CD4-positive, CD25-positive, alpha-beta regulatory T cell (primary cell): Measurements from ENCODE around the gene PCK1. TPM values are rescaled to one million over a fixed set of nuclear protein-coding genes. Genes with fewer than 3 reads are reported as not detected.

Experiments used
- ATAC-seq, 2 donors: fragments of 150-1000 bp; cut with Tn5 transposase; one replicate each; pipeline ENCODE4 v1.10.0; 2021; ENCODE audit warnings: low read depth in 2 of 2, moderate number of reproducible peaks in 2 of 2, moderate library complexity in 1 of 2
- DNase-seq, 3 donors: peaks; one replicate each; pipeline versions ENCODE4 v3.0.0 to v3.0.0-alpha.2; 2012 to 2022; ENCODE audit warnings: mixed read lengths in 1 of 3
- H3K27ac ChIP-seq: one replicate; pipeline ENCODE4 v1.7.0; 2013; ENCODE audit warnings: mild to moderate bottlenecking, low read length; ENCODE audit not compliant: insufficient read depth, poor library complexity, severe bottlenecking
- H3K27me3 ChIP-seq: one replicate; pipeline ENCODE4 v1.7.0; 2013; ENCODE audit warnings: low read length; ENCODE audit not compliant: control insufficient read depth, insufficient read depth
- H3K36me3 ChIP-seq: one replicate; pipeline ENCODE4 v1.7.0; 2013; ENCODE audit warnings: mild to moderate bottlenecking, low read length, moderate library complexity; ENCODE audit not compliant: control insufficient read depth, insufficient read depth
- H3K4me1 ChIP-seq: 2 replicates; pipeline ENCODE4 v1.7.0; 2013; ENCODE audit warnings: mild to moderate bottlenecking, low read length; ENCODE audit not compliant: insufficient read depth, control insufficient read depth, poor library complexity, severe bottlenecking
- H3K4me3 ChIP-seq: one replicate; pipeline ENCODE4 v1.7.0; 2013; ENCODE audit warnings: low read depth, mild to moderate bottlenecking, low read length, moderate library complexity
- H3K9me3 ChIP-seq, 2 experiments: 1 replicate in 1 of 2; 2 replicates in 1 of 2; pipeline ENCODE4 v1.7.0; 2013; ENCODE audit warnings: low read length in 2 of 2, mild to moderate bottlenecking in 1 of 2, moderate library complexity in 1 of 2; ENCODE audit not compliant: control insufficient read depth in 2 of 2
- H3K27ac Mint-ChIP-seq, 3 donors: one replicate each; pipeline ENCODE4 v1.8.0; 2020 to 2022; ENCODE audit warnings: mild to moderate bottlenecking in 3 of 3, mixed read lengths in 3 of 3, moderate library complexity in 2 of 3
- H3K27me3 Mint-ChIP-seq: one replicate; pipeline ENCODE4 v1.8.0; 2022; ENCODE audit warnings: mild to moderate bottlenecking, mixed read lengths
- H3K36me3 Mint-ChIP-seq: one replicate; pipeline ENCODE4 v1.8.0; 2020; ENCODE audit warnings: mixed read lengths
- H3K4me1 Mint-ChIP-seq, 4 donors: one replicate each; pipeline ENCODE4 v1.8.0; 2020 to 2022; ENCODE audit warnings: mixed read lengths in 4 of 4, mild to moderate bottlenecking in 1 of 4
- H3K4me3 Mint-ChIP-seq, 4 donors: one replicate each; pipeline ENCODE4 v1.8.0; 2020 to 2022; ENCODE audit warnings: mild to moderate bottlenecking in 4 of 4, mixed read lengths in 4 of 4, moderate library complexity in 3 of 4
- H3K9me3 Mint-ChIP-seq, 7 donors: one replicate each; pipeline ENCODE4 v1.8.0; 2020 to 2022; ENCODE audit warnings: mixed read lengths in 7 of 7, mild to moderate bottlenecking in 3 of 7, moderate library complexity in 2 of 7
- polyA plus RNA-seq, 4 donors: library from polyadenylated mRNA; unstranded; fragments of 300-500 nt; fragmentation: Illumina TruSeq; gene quantifications; one replicate each; pipeline ENCODE4 v1.2.3, GENCODE V29; 2021
- total RNA-seq: library from RNA; stranded (reverse); gene quantifications from one replicate; pipeline ENCODE4 v1.2.3, GENCODE V29; 2022

The PCK1 gene
- total and polyA plus RNA-seq, 5 donors from 2014 or later: not detected

DNA sequence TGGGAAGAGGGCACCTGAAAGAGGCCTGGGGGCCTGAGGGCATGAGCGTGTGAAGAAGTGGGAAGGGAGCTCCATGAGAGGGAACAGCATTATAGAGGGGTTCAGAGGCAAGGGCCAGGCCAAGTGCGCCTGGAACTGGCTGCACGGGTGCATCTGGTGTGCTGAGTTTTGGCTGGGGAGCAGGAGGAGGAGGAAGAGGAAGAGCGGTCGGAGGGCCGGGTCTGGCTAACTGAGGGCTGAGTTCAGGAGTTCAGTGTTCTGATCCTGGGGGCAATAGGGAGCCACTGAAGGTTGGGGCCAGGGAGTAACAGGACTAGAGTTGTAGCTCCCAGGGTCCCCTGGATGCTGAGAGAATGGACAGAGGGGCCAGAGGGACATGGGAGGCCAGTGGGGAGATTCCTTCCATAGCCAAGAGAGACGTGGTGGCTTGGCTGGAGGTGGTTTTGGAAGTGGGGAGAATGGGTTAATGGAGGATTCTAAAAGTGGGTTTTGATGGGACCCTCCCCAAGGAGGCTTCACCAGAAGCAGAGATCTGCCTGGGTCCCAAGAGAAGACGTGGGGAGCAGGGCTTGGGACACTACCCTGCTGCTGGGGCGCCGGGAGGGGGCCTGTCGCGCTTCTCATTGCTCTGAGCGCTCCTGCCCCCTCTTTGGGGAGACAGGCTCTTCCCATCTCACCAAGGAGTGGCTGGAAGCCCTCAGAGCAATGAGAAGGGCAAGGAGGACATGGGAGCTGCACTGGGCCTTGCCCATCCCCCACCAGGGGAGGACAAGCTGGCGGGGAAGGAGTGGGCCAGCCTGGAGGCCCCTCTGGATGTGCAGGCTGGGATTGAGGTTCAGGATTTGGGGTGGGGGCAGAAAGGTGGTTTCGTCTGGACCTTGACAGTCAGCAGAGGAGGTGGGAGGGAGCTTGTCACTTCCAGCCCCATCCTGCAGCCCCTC, 30.6 kb downstream of the PCK1 start:
- DNase-seq: no peak
- Mint-ChIP-seq H3K9me3 (peaks cover 0 to 4% (median 0%) of the 10 kb centered on the region in 7 donors), H3K27ac (peak overlapping the region in 1 of 3 donors; percentile 23)

DNA sequence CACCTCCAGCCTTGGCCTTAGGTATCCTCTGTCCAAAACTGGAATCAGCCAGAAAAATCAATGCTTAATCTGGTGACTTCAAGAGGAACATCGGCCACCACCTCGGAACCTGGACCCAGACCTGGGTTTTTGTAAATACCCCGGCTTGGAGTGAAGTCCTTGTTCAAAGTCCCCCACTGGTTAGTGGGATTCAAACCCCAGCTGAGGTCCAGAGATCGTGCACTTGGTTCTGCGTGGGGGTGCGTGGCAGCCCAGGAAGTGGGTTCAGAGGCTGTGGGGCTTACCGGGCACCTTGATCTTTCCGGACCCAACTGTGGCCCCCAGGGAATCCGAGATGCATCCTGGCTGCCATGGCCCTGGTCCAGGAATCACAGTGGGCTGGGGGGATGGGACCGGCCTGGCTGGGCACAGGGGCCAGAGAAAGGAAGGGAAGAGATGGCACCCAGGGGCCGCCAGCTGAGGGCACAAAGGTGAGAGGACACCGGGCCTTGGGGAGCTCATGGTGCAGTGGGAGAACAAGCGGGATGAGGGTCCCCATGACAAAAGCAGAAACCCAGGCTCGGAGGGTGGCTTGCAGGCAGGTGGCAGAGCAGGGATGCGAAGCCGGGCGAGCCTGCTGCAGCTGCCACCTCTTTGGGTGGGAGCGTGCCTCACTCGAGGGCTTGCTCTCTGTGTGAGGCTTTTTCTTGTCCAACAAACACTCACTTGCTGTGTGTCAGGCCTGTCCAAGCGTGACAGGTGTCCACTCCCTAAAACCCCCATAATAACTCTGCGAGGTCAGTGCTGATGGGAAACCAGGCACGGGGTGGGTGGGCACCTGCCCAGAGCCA, 31.6 kb downstream of the PCK1 start:
- H3K4me1 Mint-ChIP-seq: peaks cover 1 to 6% (median 3%) of the 10 kb centered on the region in 4 donors
- peaks cover 12% of the 10 kb centered on the region for H3K27me3 Mint-ChIP-seq
- H3K27me3 ChIP-seq: no peaks in the 10 kb centered on the region
- H3K9me3 ChIP-seq: no peaks in the 10 kb centered on the region
- no peaks in the 10 kb centered on the region for H3K36me3 Mint-ChIP-seq
- ATAC-seq: no peak
- no peak overlapping the region for H3K4me3 ChIP-seq
- no peak overlapping the region for H3K27ac Mint-ChIP-seq
- H3K27ac ChIP-seq: no peak overlapping the region
- H3K4me1 ChIP-seq: peaks cover 8% of the 10 kb centered on the region
- no peak for DNase-seq
- no peak overlapping the region for H3K4me3 Mint-ChIP-seq
- no peaks in the 10 kb centered on the region for H3K36me3 ChIP-seq
- peaks cover 0 to 4% (median 0%) of the 10 kb centered on the region in 7 donors for H3K9me3 Mint-ChIP-seq

More for the DNA sequence above, 30.6 kb downstream of the PCK1 start:
- Histone ChIP-seq H3K27me3 (no peaks in the 10 kb centered on the region), H3K4me3 (no peak overlapping the region), H3K36me3 (no peaks in the 10 kb centered on the region), H3K9me3 (no peaks in the 10 kb centered on the region), H3K27ac (no peak overlapping the region), H3K4me1 (no peaks in the 10 kb centered on the region)
- peaks cover 0 to 6% (median 3%) of the 10 kb centered on the region in 4 donors for H3K4me1 Mint-ChIP-seq
- H3K27me3 Mint-ChIP-seq: peaks cover 12% of the 10 kb centered on the region
- H3K36me3 Mint-ChIP-seq: no peaks in the 10 kb centered on the region
- no peak for ATAC-seq
- no peak overlapping the region for H3K4me3 Mint-ChIP-seq

DNA sequence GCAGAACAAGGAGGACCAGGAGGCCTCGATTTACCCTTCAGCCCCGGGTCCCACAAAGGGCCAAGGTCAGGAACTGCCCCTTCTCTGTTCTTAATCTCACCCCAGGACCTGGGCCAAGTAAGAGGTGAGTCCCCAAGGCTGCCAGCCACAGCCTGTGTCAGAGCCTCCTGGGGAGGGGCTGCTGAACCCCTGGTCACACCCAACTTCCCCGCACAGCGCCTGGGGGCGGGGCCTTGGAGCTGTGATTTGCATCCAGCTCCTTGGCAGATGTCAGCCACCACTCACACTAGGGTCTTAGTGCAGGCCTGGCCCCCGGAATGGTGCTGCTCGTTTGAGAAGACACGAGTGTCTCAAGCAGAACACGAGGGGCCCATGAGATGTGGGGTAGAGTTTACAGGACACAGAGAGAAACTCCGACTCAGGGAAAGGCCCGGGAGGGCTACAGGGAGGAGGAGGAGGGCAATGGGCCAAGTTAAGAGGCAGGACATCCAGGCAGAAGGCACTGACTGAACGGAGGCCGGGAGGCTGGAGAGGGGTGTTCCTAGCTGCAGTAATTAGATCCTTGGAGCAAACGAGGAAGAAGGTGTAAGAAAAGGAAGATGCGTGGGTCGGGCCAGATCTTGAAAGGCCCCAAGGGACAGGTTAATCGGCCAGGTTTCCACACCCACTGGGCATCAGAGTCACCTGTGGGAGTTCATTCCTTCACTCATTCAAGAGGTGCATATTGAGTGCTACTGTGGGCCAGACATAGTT, 32.4 kb downstream of the PCK1 start:
- no peak overlapping the region for H3K4me3 Mint-ChIP-seq
- DNase-seq: no peak
- peak overlapping the region in 1 of 3 donors; percentile 20 for H3K27ac Mint-ChIP-seq
- no peaks in the 10 kb centered on the region for H3K36me3 Mint-ChIP-seq
- H3K27me3 Mint-ChIP-seq: peaks cover 12% of the 10 kb centered on the region
- no peak overlapping the region for H3K4me3 ChIP-seq
- H3K9me3 Mint-ChIP-seq: peaks cover 0 to 4% (median 0%) of the 10 kb centered on the region in 7 donors
- H3K4me1 ChIP-seq: peaks cover 8% of the 10 kb centered on the region
- no peak overlapping the region for H3K27ac ChIP-seq
- no peak for ATAC-seq
- H3K27me3 ChIP-seq: no peaks in the 10 kb centered on the region
- peaks cover 2 to 6% (median 4%) of the 10 kb centered on the region in 4 donors for H3K4me1 Mint-ChIP-seq
- H3K9me3 ChIP-seq: no peaks in the 10 kb centered on the region
- H3K36me3 ChIP-seq: no peaks in the 10 kb centered on the region

DNA sequence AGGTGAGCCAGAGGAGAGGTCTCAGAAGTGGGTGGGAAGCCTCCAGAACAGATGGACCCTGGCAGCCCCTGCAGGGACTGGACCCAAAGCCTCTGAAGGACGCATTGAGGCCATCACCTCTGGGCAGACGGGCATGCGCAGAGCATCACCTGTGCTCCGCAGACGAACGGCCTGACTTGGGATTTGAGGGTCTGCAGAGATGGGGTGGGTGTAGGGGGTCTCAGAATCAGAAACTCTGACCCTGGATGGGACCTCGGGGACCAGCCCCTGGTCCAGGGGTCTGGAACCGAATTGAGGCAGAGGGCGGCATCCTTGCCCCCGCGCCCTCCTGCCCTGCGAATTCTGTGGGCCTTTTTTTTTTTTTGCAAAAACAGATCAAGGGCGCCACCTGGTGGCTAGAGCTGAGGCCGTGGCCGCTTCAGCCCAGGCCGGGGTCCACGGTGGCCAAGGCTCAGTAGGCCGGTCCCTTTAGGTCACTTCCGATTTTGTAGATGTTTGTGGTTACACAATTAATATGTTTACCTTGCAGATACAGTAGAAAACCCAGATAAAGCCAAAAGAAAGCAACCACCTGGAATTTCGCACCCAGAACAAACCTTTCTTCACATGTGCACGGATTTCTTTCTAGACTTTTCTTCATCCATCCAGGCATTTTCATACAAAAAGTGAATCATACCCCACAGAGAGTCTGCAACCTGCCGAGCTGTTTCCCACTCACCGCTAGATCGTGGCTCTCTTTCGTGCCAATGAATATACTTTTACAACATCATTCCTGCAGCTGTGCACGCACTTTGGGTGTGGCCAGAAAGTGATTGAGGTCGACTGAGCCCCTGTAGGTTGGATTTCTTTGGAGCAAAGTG, 33.4 kb downstream of the PCK1 start:
- peaks cover 8% of the 10 kb centered on the region for H3K4me1 ChIP-seq
- DNase-seq: peak; percentile 35 to 46 (median 44)
- Mint-ChIP-seq H3K9me3 (peaks cover 0 to 4% (median 0%) of the 10 kb centered on the region in 7 donors), H3K4me3 (no peak overlapping the region), H3K27ac (peak overlapping the region in 1 of 3 donors; percentile 52), H3K27me3 (peaks cover 17% of the 10 kb centered on the region), H3K36me3 (no peaks in the 10 kb centered on the region), H3K4me1 (peaks cover 2 to 6% (median 4%) of the 10 kb centered on the region in 4 donors)
- H3K36me3 ChIP-seq: no peaks in the 10 kb centered on the region
- no peak overlapping the region for H3K27ac ChIP-seq
- H3K9me3 ChIP-seq: no peaks in the 10 kb centered on the region
- H3K4me3 ChIP-seq: no peak overlapping the region
- no peak for ATAC-seq
- no peaks in the 10 kb centered on the region for H3K27me3 ChIP-seq

DNA sequence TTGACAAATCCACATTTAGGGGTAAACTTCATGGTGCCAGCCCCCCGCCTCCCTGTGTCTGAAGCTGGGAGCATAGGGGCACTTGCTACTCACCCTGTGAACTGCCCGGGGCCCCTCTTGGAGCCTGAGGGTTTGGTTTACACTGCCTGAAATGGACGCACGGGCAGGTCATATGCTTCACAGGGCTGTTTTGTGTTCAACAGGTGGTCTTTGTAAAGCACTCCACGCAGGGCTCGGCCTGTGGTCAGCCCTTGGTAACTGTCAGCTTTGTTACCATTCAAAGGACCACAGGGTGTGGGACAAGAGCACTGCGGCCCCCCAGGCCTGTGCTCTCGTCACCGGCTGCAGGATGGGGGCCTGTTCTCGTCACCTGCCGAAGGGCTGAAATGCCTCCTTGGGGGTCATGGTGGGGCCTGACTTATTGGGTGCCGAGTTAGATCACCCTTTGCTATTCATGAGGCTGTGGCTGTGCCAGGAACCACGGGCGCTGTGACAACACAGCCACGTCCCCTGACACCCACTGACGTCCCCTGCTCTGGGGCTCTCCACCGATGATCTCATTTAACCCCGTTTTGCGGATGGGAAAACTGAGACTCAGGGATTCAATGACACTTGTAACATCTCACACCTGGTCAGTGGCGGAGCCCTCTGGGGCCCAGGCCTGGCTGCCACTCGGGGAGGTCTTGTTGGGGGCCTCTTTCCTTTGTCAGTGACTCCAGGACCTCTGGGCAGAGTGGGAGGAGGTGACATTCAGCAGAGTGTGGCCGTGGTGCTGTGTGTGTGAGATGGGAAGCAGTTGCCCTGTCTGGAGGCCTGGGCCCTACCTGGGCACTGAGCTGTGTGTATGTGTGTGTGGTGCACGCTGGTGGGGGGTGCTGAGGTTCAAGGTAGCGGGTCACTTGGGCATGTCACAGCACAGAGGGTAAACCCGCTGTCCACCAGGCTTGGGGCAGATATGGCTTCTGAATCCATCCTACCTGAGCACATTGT, 34.4 kb downstream of the PCK1 start:
- H3K27ac Mint-ChIP-seq: no peak overlapping the region
- Histone ChIP-seq H3K4me1 (peaks cover 8% of the 10 kb centered on the region), H3K9me3 (no peaks in the 10 kb centered on the region), H3K4me3 (no peak overlapping the region), H3K36me3 (no peaks in the 10 kb centered on the region), H3K27ac (no peak overlapping the region), H3K27me3 (no peaks in the 10 kb centered on the region)
- DNase-seq (no peak), ATAC-seq (no peak)
- peaks cover 0 to 4% (median 0%) of the 10 kb centered on the region in 7 donors for H3K9me3 Mint-ChIP-seq
- no peaks in the 10 kb centered on the region for H3K36me3 Mint-ChIP-seq
- H3K27me3 Mint-ChIP-seq: peaks cover 19% of the 10 kb centered on the region
- H3K4me1 Mint-ChIP-seq: peaks cover 2 to 6% (median 4%) of the 10 kb centered on the region in 4 donors
- no peak overlapping the region for H3K4me3 Mint-ChIP-seq

DNA sequence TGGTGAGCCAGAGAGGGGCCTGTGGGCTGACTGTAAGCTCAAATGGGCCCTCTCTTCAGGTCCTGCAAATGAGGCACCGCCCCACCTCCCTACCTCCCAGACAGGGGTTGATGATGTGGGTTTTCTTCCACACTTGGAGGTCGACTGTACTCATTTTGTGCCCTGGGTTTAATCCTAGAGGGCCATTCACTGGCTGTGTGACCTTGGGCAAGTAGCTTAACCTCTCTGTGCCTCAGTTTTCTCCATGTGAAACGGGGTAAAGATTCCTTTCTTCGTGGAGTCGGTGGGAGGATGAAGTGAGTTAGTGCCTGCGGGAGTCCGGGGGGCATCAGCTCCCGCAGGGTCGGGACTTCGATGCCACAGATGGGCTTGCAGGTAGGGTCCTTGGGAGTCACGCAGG, 35.4 kb downstream of the PCK1 start:
- H3K4me3 Mint-ChIP-seq: no peak overlapping the region
- no peaks in the 10 kb centered on the region for H3K36me3 ChIP-seq
- no peaks in the 10 kb centered on the region for H3K36me3 Mint-ChIP-seq
- H3K4me1 Mint-ChIP-seq: peaks cover 2 to 6% (median 4%) of the 10 kb centered on the region in 4 donors
- peaks cover 0 to 3% (median 0%) of the 10 kb centered on the region in 7 donors for H3K9me3 Mint-ChIP-seq
- DNase-seq (no peak), ATAC-seq (no peak)
- H3K9me3 ChIP-seq: no peaks in the 10 kb centered on the region
- no peaks in the 10 kb centered on the region for H3K27me3 ChIP-seq
- no peak overlapping the region for H3K27ac ChIP-seq
- H3K4me1 ChIP-seq: peaks cover 8% of the 10 kb centered on the region
- H3K4me3 ChIP-seq: no peak overlapping the region
- peaks cover 15% of the 10 kb centered on the region for H3K27me3 Mint-ChIP-seq
- peak overlapping the region in 1 of 3 donors; percentile 38 for H3K27ac Mint-ChIP-seq
